Memory B cell (primary cell): ENCODE data around the gene CCM2.

ENCODE experiments used
- ATAC-seq: fragments of 150-1000 bp; cut with Tn5 transposase; 2 replicates; pipeline ENCODE4 v1.10.0; 2021; ENCODE audit warnings: low read depth, mild to moderate bottlenecking, moderate library complexity
- DNase-seq, 2 donors: peaks; one replicate each; pipeline ENCODE4 v3.0.0; 2022; ENCODE audit warnings: low spot score in 2 of 2
- H3K27ac Mint-ChIP-seq: one replicate; pipeline ENCODE4 v1.8.0; 2022; ENCODE audit warnings: mild to moderate bottlenecking, moderate library complexity, mixed read lengths
- H3K27me3 Mint-ChIP-seq: one replicate; pipeline ENCODE4 v1.8.0; 2022; ENCODE audit warnings: mixed read lengths
- H3K36me3 Mint-ChIP-seq: one replicate; pipeline ENCODE4 v1.8.0; 2022; ENCODE audit warnings: mild to moderate bottlenecking, mixed read lengths
- H3K4me1 Mint-ChIP-seq: one replicate; pipeline ENCODE4 v1.8.0; 2022; ENCODE audit warnings: mixed read lengths
- H3K4me3 Mint-ChIP-seq: one replicate; pipeline ENCODE4 v1.8.0; 2022; ENCODE audit warnings: mild to moderate bottlenecking, moderate library complexity, mixed read lengths
- H3K9me3 Mint-ChIP-seq: one replicate; pipeline ENCODE4 v1.8.0; 2022; ENCODE audit warnings: mixed read lengths

The CCM2 gene

DNA sequence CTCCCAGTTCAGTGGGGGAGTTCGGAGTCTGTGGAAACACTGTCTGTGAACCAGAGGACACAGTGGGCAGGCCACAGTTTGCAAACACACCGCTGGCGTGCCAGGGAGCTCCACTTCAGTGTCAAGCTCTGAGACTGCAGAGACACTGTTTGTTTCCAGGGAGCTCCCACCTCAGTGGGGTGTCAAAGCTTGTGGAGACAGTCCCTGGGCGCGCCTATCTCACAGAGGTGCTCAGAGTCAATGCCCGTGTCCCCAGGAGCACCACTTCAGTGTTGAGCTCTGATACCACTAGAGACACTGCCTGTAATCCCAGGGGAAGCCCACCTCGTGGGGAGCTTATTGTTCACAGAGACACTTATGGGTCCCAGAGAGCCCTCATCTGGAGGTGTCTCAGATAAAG, 25.5 kb upstream of the CCM2 start:
- H3K4me1 Mint-ChIP-seq: peaks cover 36% of the 10 kb centered on the region

DNA sequence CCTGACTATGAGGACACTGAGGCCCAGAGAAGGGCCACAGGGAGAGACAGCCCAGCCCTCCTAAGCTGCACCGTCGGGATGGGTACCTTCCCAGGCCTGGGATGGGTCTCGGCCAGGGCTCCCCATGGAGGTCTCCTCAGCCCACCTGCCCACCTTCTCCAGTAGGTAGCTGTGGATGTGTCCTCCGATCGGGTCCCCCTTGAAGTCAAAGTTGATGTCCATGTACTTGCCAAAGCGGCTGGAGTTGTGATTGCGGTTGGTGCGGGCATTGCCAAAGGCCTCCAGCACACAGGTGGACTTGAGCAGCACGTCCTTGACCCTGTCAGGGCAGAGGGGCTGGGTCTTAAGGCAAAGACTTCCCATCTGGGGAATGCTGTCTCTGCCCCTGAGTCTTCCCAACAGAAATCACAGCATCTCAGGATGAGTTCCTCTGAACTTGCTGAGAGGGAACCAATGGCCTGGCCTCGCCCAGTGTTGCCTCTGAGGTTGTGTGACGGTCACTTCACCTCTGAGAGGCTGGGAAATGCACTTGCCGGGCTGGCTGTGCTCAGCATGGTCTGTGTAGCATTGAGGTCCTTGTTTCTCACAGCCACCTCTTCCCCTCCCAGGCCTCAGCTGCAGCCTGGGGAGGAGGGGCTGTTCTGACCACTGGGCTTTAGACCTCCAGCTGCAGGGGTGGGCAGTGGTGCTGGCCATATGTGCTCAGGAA, 24.5 kb upstream of the CCM2 start:
- Mint-ChIP-seq H3K4me3 (no peak overlapping the region), H3K27ac (peak overlapping the region; percentile 31), H3K9me3 (no peaks in the 10 kb centered on the region), H3K27me3 (no peaks in the 10 kb centered on the region), H3K4me1 (peaks cover 45% of the 10 kb centered on the region), H3K36me3 (peaks cover 19% of the 10 kb centered on the region)
- no peak for ATAC-seq
- no peak for DNase-seq

More for the DNA sequence above, 25.5 kb upstream of the CCM2 start:
- Mint-ChIP-seq H3K27me3 (no peaks in the 10 kb centered on the region), H3K36me3 (peaks cover 19% of the 10 kb centered on the region), H3K9me3 (no peaks in the 10 kb centered on the region), H3K4me3 (no peak overlapping the region), H3K27ac (no peak overlapping the region)
- DNase-seq: no peak
- ATAC-seq: no peak

DNA sequence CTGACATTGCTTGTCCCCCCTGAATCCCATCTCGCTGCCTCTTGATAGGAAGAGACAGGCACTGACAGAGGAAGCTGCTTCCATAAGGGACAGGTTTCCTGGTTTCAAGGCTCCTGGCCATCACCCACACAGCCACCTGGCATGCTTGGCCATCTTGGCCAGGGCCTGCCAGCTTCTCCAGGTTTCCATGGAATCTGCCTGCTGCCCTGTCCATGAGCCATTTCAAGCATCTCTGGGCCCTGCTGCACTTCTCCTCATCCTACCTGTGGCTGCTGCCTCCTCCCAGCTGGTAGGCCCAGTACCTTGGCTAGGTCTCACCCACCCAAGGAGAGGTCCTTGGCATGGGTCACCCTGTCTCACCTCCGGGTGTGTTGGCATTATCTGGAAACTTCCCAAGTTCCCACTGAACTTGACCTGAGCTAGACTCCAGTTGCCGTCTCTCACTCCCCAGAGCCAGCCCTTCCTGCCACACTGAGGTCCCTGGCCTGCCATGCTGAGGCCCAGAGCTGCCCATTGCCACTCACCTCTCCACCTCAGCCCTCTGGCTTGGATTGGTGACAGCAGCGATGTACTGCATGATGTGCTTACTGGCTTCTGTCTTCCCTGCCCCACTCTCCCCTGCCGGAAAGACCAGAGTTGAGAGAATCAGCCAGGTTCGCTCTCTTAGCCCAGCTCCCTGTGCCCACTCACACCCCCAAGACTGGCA, 23.8 kb upstream of the CCM2 start:
- Mint-ChIP-seq H3K27me3 (no peaks in the 10 kb centered on the region), H3K4me3 (peak overlapping the region; percentile 95), H3K36me3 (peaks cover 19% of the 10 kb centered on the region), H3K9me3 (no peaks in the 10 kb centered on the region), H3K27ac (peak overlapping the region; percentile 98), H3K4me1 (peaks cover 51% of the 10 kb centered on the region)
- ATAC-seq (no peak), DNase-seq (no peak)

DNA sequence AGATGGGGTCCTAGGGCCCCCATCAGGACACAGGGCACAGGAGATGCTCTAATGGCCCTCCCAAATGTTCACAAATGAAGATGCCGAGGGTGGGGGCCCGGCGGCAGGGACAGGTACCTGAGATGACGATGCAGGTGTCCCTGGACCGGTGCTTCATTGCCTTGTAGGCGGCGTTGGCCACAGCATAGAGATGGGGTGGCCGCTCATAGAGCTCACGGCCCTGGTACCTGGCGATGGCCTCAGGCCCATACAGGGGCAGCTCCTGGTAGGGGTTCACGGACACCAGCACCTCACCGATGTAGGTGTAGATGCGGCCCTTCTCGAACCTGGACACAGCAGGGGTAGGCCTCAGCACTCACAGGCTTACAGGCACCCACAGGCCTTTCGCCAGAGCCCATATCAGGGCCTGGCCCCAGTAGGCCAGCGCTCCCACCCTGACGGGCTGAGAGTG, 23.2 kb upstream of the CCM2 start:
- H3K27ac Mint-ChIP-seq: peak overlapping the region; percentile 98
- H3K9me3 Mint-ChIP-seq: no peaks in the 10 kb centered on the region
- H3K36me3 Mint-ChIP-seq: peaks cover 18% of the 10 kb centered on the region
- ATAC-seq (no peak), DNase-seq (no peak)
- H3K27me3 Mint-ChIP-seq: no peaks in the 10 kb centered on the region
- peaks cover 51% of the 10 kb centered on the region for H3K4me1 Mint-ChIP-seq
- peak overlapping the region; percentile 95 for H3K4me3 Mint-ChIP-seq

DNA sequence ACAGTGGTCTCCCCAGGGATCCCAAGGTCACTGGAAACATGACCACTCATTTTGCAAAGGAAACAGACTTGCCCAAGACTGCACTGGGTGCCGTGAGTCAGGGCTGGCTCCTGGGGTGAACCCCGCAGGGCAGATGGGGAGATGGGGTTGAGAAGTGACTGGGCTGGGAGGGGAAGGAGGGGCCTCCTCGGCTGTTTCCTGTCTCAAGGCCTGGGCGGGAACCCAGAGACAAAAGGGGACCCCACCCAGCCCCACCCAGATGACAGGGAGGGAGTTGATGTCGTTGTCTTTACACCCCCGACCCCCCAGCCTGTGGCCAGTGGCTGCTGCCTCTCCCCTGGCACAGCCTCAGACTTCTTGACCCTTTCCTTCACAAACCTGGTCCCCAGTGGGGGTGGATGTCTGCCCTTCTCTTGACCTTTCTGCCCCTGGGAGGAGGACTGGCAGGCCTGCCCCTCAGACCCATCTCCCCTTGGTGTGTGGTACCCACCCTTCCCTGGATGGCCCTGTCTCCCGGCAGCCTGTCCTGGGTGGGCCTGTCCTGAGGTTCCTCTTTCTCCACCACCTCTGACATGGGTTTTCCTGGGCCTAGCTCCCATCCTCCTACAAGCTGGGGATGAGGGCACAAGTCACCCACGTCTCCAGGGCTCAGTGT, 22.6 kb upstream of the CCM2 start:
- ATAC-seq (peak; percentile 41), DNase-seq (no peak)
- Mint-ChIP-seq H3K27me3 (no peaks in the 10 kb centered on the region), H3K27ac (peak overlapping the region; percentile 98), H3K4me3 (peak overlapping the region; percentile 95), H3K4me1 (peaks cover 46% of the 10 kb centered on the region), H3K9me3 (no peaks in the 10 kb centered on the region), H3K36me3 (peaks cover 13% of the 10 kb centered on the region)

DNA sequence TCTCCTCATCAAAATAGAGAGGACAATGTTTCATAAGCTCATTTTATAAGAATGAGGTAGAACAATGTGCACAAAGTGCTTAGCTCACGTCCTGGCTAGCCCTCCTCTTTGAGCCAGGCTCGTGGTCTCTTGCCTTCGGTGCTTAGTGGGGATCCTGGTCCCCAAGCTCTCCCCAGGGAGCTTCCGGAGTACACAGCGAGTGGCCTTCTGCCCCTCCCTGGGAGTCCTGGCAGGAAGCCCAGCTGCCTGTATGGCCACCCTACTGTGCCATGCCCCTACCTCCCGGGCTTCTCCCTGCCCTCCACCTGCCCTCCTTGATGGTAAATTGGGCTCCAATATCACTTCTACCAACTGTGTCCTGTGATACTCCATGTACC, 22.1 kb upstream of the CCM2 start:
- DNase-seq: no peak
- H3K36me3 Mint-ChIP-seq: peaks cover 17% of the 10 kb centered on the region
- no peak for ATAC-seq
- H3K4me1 Mint-ChIP-seq: peaks cover 46% of the 10 kb centered on the region
- peak overlapping the region; percentile 98 for H3K27ac Mint-ChIP-seq
- no peaks in the 10 kb centered on the region for H3K27me3 Mint-ChIP-seq
- no peaks in the 10 kb centered on the region for H3K9me3 Mint-ChIP-seq
- peak overlapping the region; percentile 95 for H3K4me3 Mint-ChIP-seq

DNA sequence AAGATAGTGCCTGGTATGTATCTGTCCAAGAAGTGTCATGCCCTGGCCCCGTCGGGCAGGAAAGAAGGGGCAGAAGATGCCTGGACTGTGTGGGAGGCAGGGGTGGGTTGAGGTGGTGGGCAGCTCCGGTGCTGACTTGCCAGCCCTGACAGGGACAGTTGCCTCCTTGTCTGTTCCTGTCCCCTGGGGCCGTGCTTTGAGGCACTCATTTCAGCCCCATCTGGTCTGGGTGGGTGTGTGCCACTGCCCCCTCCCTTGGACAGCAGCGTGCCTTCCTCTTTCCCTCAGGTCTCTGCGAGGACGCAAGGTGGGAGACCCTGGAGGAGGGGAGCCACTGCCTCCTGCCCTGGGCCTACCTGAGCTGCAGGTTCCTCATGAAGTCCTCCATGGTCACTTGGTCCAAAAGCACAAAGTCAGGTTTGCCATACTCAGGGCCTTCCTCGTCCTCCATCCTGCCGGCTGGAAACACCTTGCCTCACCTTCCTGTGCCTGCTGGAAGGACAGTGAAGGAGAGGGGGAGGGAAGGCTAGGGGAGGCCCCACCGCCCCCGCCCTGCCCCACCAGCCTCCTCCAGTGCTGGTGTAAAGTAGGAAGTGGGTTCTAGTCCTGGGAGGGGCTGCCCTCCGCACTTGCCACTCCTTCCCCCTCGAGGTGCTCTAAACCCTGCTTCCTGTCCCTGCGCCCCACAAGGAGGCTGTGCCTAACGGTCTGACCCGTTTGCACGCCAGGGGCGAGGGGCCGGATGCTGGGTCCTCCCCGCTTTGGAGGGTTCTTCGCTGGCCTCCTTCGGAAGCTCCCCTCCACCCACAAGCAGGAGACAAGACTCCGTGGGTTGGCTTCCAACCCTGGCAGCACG, 21.3 kb upstream of the CCM2 start, which contains the start of gene MYO1G:
TSS of gene MYO1G (minus strand) at position 505 of the 856 bp plus-strand sequence. CDS start at position 451, 54 bp downstream.
- ATAC-seq: peak; percentile 75
- no peaks in the 10 kb centered on the region for H3K27me3 Mint-ChIP-seq
- peak within 1 kb of the TSS; percentile 95 for H3K4me3 Mint-ChIP-seq
- DNase-seq: peak; percentile 57 to 66
- peaks cover 23% of the 10 kb centered on the region for H3K36me3 Mint-ChIP-seq
- H3K9me3 Mint-ChIP-seq: no peaks in the 10 kb centered on the region
- peaks cover 46% of the 10 kb centered on the region for H3K4me1 Mint-ChIP-seq
- peak within 1 kb of the TSS; percentile 98 for H3K27ac Mint-ChIP-seq

DNA sequence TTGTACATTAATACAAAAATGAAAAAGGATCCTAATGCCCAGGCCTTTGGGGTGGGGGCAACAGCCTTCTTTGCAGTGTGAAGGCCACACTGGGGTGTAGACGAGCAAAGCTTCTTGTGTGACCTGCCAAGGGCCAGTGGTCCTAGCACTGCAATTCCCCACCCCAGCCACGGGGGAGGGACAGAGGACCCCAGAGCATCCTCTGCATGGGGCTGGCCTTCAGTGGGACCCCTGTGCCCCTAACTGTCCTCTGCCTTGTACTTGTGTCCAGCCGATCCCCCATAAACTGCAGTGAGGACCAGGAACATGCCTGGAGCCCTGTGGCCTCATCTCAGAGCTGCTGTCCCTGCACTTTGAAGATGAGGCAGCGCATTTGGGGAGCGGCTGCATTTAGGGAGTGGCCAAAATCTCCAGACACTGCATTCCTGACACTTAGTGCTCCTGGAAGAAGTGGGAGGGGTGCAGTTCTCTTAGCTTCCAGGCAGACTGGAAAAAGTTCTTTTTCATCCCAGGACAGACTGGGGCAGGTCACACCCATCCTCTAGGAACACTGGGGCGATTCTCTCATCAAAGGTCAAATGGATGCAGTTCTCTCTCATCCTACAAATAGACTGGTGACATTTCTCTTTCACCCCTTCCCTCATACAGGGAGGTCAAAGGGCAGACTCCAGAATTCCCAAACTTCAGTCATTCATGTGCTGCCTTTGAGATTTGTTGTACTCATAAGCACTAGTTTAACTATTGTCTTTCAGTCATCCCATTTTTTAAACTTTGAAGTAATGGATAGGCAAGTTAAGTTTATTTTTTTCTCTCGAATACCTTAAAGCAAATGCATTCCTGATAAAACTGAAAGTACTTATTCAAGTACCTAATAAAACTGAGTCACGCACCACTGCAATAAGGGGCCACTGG, 20.3 kb upstream of the CCM2 start:
- peak overlapping the region; percentile 95 for H3K4me3 Mint-ChIP-seq
- H3K4me1 Mint-ChIP-seq: peaks cover 54% of the 10 kb centered on the region
- H3K27ac Mint-ChIP-seq: peak overlapping the region; percentile 98
- H3K27me3 Mint-ChIP-seq: no peaks in the 10 kb centered on the region
- H3K36me3 Mint-ChIP-seq: peaks cover 29% of the 10 kb centered on the region
- ATAC-seq (no peak), DNase-seq (no peak)
- no peaks in the 10 kb centered on the region for H3K9me3 Mint-ChIP-seq

DNA sequence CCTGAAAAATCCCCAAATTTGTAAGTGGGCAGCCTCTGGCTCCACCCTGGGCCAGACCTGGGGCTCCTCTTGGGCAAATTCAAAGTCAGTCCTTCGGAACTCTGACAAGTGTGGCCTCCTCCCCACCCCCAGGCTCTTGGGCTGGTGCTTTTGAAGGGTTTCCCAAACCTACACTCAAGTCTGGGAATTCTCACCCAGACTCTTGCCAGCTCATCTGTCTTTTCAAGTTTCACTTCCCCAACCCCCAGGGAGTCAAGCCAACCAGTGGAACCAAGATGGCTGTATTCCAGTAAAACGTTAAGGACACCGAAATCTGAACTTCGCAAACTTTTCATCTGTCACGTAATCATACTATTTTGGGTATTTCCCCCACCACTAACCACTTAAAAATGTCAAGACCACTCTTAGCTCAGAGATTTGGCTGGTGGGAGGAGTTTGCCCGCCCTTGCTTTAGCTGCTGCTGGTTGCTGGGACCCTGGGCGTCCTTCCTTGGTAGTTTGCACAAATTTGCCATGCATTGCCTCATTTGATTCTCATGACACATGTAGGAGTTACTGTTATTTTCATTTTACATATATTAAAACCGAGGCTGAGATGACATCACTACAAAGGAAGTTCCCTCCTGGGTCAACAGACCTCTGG, 19.5 kb upstream of the CCM2 start:
- peak in 1 of 2 donors; percentile 74 for DNase-seq
- Mint-ChIP-seq H3K9me3 (no peaks in the 10 kb centered on the region), H3K4me3 (peak overlapping the region; percentile 95), H3K4me1 (peaks cover 59% of the 10 kb centered on the region), H3K27me3 (no peaks in the 10 kb centered on the region), H3K36me3 (peaks cover 33% of the 10 kb centered on the region), H3K27ac (peak overlapping the region; percentile 98)
- peak; percentile 65 for ATAC-seq

DNA sequence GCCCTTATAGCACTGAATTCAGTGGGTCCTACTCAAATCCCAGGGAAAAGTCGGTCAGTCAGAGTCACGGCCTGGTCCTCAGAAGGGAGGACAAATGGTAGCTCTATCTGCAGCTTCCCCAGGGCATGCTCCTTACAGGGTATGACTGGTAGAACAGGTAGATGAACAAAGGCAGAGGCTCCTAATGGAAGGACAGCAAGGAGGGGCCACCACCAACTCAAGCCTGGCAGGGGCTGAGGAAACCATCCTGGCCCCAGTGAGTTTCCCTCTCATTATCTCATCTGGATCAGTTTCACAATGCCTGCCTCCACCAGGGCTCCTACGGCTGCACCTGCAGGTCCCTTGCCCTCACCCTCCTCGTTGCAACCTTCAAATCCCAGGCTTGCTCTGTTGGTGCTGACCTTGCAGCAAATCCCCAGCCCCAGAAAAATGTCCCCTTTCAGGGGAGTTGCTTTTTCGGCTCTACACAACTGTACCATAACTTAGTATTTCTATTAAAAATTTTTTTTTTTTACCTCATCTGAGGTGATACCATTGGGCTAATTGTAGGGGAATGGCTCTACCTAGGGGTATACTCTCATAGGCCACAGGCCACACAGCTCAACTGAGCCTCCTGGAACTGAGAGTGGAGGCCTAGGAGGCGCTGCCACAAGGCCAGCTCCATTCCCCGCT, 18.8 kb upstream of the CCM2 start:
- Mint-ChIP-seq H3K36me3 (peaks cover 31% of the 10 kb centered on the region), H3K27ac (peak overlapping the region; percentile 98), H3K27me3 (no peaks in the 10 kb centered on the region), H3K9me3 (no peaks in the 10 kb centered on the region), H3K4me3 (peak overlapping the region; percentile 46), H3K4me1 (peaks cover 64% of the 10 kb centered on the region)
- DNase-seq (no peak), ATAC-seq (no peak)

DNA sequence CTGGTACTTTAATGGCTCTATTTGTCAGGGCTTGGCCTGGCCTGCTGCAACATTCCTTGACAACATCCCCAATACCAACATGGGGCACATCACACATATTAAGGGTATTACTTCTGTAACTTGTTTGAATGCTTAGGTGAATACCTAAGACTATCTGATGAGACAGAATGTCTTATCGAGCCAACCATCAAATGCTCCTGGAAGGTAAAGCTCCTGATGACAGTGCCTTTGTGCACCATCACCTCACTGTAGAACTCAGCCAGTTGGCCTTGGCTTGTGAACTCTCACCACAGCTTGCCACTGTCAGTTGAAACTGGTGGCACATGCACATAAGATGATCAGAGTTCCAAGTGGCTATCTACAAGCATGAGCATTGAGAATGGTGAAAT, 17.5 kb upstream of the CCM2 start:
- Mint-ChIP-seq H3K27ac (peak overlapping the region; percentile 98), H3K9me3 (no peaks in the 10 kb centered on the region), H3K4me3 (no peak overlapping the region), H3K4me1 (peaks cover 57% of the 10 kb centered on the region), H3K27me3 (no peaks in the 10 kb centered on the region), H3K36me3 (peaks cover 26% of the 10 kb centered on the region)
- ATAC-seq (no peak), DNase-seq (no peak)

DNA sequence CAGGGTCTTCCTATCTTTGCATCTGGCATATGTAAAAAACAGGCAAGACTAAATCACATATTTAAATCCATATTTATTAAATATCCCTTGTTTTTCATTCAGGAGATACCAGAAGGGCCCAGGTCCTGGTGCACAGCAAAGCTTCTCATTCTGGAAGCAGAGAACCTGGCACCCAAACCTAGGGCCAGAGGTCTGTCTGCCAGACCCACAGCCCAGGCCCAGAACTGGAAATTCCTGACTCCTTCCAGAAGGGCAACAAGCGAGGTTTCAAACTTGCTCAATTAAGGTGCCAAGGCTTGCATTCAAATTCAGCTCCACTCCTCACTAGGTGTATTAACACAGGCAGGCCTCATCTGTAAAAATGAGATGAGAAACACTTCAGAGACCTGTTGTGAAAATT, 17.0 kb upstream of the CCM2 start:
- Mint-ChIP-seq H3K4me1 (peaks cover 55% of the 10 kb centered on the region), H3K4me3 (no peak overlapping the region), H3K27me3 (no peaks in the 10 kb centered on the region), H3K36me3 (peaks cover 26% of the 10 kb centered on the region), H3K9me3 (no peaks in the 10 kb centered on the region), H3K27ac (peak overlapping the region; percentile 98)
- DNase-seq (no peak), ATAC-seq (no peak)
